Measurements from ENCODE around the gene DOCK3.
"Not testable (repeated sequence)": the region's sequence is repeated elsewhere in the genome, so short reads cannot be mapped to it uniquely, and the experiment has no call there.

DNA sequence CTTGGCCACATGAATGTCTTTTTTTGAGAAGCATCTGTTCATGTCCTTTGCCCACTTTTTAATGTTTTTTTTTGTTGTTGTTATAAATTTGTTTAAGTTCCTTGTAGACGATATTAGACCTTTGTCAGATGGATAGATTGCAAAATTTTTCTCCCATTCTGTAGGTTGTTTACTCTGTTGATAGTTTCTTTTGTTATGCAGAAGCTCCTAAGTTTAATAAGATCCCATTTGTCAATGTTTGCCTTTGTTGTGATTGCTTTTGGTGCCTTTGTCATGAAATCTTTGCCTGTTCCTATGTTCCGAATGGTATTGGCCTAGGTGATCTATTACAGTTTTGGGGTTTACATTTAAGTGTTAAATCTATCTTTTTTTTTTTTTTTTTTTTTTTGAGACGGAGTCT lies 116.2 kb downstream of the DOCK3 start:
- TF ChIP-seq, protein P1, sequence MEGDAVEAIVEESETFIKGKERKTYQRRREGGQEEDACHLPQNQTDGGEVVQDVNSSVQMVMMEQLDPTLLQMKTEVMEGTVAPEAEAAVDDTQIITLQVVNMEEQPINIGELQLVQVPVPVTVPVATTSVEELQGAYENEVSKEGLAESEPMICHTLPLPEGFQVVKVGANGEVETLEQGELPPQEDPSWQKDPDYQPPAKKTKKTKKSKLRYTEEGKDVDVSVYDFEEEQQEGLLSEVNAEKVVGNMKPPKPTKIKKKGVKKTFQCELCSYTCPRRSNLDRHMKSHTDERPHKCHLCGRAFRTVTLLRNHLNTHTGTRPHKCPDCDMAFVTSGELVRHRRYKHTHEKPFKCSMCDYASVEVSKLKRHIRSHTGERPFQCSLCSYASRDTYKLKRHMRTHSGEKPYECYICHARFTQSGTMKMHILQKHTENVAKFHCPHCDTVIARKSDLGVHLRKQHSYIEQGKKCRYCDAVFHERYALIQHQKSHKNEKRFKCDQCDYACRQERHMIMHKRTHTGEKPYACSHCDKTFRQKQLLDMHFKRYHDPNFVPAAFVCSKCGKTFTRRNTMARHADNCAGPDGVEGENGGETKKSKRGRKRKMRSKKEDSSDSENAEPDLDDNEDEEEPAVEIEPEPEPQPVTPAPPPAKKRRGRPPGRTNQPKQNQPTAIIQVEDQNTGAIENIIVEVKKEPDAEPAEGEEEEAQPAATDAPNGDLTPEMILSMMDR (IDR thresholded peaks at IDR 0.05; ENCODE audit: low read length), result not testable (repeated sequence)
- not testable (repeated sequence) for TF ChIP-seq EZH2 (optimal IDR thresholded peaks at IDR 0.05; ENCODE audit: low read depth, low read length); EZH2phosphoT487 (IDR thresholded peaks at IDR 0.05; ENCODE audit: low read length)
